ENCODE data around the gene CALM3.

DNA sequence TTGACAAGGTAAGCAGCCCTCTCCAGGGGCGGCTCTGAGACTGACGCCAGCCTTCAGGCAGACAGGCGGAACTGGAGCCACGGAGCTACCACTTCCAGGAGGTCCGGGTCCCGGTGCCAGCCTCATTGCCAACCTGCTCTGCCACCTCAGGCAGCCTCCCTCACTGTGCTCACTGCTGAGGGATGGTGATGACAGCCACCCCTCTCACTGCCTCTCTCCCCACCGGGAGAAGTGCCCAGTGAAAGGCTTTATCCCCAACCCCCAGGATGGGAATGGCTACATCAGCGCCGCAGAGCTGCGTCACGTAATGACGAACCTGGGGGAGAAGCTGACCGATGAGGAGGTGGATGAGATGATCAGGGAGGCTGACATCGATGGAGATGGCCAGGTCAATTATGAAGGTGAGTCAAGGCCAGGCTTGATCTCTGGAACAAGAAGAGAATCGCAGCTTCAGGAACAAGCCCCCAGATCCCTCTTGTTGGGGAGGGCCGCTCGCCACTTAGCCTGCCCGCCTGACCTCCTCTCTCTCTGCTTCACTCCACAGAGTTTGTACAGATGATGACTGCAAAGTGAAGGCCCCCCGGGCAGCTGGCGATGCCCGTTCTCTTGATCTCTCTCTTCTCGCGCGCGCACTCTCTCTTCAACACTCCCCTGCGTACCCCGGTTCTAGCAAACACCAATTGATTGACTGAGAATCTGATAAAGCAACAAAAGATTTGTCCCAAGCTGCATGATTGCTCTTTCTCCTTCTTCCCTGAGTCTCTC, 7.6 kb downstream of the CALM3 start:
- TF ChIP-seq EZH2 (IDR thresholded peaks at IDR 0.05; ENCODE audit: insufficient read depth, poor library complexity, severe bottlenecking): no peak
- no peak for TF ChIP-seq EZH2phosphoT487 (IDR thresholded peaks at IDR 0.05; ENCODE audit: insufficient read depth, low read depth)
